Measurements from ENCODE around the gene FGF18.

DNA sequence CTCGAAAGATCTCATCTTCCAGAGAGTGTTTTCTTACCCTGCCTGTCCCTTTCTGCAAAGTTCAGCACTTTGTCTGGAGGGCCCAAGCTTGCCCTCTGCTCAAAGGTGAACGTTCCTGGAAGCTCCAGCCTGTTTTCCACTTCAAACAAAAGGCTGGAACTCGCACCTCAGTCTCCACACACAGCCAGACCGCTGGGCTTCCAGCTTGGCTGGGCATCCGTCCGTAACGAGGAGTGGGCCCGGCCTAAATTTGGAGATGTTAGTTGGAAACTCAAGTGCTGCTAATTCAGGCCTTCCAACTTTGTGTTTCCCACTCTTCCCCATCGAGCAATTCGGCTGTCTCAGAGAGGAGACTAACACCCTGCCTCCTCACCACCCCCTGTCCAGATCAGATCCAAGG lies 35.1 kb downstream of the FGF18 start:
- TF ChIP-seq CTCF (IDR thresholded peaks at IDR 0.05; ENCODE audit: insufficient read depth, low read length, poor library complexity, severe bottlenecking) (no peak), EZH2phosphoT487 (conservative IDR thresholded peaks at IDR 0.05; ENCODE audit: low read length) (no peak)

Data from SU-DHL-6 (cell line).